D721Med (cell line): ENCODE results near the gene FERMT1.
A peak's percentile ranks its signal among the peaks of the same experiment; 100 is the strongest.

Experiments used
- DNase-seq: peaks from one replicate; pipeline ENCODE4 v3.0.0; 2011; ENCODE audit warnings: low spot score; ENCODE audit not compliant: insufficient read length
- FAIRE-seq: peaks from 2 replicates; lab custom pipeline; 2011; peaks lifted over from hg19 to GRCh38; lab: Jason Lieb, UNC
- TF ChIP-seq, protein P1 (sequence below): IDR thresholded peaks from 2 replicates; pipeline ENCODE4 v1.5.1; 2012; ENCODE audit warnings: mild to moderate bottlenecking, control low read depth; ENCODE audit not compliant: insufficient read depth; ENCODE audit errors: missing control alignments

Gene FERMT1

DNA sequence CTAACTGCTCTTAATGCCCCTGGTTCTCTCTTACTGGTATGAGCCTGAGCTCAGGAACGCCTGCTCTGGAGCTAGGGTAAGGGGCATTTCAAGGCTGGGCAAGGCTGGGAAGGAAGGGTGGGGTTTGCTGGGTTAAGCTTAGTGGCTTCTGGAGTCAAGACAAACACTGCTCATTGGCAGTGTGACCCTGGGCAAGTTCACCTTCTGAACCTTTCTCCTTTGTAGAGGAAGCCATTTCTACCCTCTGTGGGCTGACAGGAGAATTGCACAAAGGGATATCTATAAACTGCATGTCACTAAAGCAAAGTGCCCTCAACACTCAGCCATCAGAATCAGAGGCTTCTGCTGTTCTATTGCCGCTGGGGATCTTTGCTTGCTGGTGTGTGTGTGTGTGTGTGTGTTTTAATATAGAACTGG is 48.7 kb downstream of the FERMT1 start:
- TF ChIP-seq, protein P1, sequence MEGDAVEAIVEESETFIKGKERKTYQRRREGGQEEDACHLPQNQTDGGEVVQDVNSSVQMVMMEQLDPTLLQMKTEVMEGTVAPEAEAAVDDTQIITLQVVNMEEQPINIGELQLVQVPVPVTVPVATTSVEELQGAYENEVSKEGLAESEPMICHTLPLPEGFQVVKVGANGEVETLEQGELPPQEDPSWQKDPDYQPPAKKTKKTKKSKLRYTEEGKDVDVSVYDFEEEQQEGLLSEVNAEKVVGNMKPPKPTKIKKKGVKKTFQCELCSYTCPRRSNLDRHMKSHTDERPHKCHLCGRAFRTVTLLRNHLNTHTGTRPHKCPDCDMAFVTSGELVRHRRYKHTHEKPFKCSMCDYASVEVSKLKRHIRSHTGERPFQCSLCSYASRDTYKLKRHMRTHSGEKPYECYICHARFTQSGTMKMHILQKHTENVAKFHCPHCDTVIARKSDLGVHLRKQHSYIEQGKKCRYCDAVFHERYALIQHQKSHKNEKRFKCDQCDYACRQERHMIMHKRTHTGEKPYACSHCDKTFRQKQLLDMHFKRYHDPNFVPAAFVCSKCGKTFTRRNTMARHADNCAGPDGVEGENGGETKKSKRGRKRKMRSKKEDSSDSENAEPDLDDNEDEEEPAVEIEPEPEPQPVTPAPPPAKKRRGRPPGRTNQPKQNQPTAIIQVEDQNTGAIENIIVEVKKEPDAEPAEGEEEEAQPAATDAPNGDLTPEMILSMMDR, result peak; percentile 1
- FAIRE-seq, result no peak
- DNase-seq, result no peak

DNA sequence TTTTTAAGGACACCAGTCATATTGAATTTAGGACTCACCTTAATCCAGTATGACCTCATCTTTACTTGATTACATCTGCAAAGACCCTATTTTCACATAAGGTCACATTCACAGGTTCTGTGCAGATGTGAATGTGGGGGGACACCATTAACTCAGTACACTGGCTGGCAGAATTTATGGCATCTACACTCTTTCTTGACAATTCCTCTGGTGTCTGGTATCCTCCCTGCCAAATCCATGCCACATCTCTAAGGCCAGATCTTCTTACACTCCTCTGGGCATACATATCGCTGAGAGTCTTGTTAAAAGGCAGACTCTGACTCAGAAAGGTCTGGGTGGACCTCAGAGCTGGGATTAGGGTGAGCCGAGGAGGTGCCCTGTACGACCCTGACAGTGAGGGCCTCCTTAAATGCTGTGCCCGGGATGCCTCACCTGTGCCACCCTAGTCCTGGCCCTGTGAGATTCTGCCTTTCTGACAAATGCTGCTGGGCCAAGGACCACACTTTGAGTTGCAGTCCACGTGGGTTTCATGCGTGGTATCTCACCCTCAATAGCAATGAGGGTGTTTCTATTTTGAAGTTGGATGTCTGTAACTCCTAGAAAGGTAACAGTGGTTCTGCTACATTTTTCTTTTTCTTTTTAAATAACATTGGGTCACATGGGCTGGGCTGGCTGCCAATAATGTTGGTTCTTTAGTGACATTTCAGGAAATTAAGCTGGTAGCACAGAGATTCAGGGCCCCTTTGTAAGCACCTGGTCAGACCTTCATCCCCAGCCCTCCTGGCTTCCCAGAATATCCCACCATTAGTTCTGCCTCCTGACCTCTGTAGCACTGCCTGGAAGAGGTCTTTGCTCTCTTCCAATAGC is 51.8 kb downstream of the FERMT1 start:
- no peak for DNase-seq
- no peak for FAIRE-seq
- TF ChIP-seq, protein P1, result no peak

DNA sequence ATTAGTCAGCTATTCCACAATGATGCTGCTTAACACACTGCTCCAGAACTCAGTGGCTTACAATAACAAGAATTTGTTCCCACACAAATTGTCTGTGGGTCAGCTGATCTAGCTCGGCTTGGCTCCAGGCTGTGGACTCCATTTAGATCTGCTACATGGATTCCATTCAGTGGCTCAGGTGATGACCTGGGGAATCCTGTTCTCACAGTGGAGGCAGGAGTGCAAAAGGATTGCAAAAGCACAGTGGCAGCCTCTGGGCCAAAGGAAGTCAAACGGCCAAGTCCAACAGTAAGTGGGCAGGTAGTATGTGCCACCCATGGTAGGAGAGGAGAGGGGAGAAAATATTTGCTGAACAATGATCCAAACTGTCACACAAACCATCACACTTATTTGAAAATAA is 53.2 kb downstream of the FERMT1 start:
- no peak for FAIRE-seq

DNA sequence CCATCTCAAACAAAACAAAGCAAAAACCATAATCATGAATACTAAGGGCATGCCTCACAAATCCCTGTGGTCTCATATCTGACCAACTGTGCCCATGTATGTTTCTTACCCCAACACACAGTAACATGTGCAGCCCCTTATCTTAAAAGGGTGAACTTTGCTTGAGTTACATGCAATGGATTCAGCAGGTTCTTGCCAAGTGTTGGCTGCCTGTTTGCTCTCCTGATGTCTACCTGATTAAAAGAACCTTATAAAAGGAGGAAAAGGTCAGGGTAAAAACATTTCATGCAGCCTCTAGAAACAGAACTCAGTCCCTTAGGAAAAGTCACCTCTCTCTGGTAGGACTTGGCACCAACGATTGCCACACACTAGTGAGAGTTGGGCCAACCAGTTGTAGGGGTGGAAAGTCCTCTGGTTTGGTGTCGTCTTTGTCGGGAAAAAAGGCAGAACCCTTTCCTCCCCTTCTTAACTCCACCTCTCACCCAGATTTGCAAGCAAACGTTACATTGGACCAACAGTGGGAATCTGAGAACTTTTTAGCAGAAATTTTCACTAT is 55.0 kb downstream of the FERMT1 start:
- FAIRE-seq (no peak), DNase-seq (no peak)
- TF ChIP-seq, protein P1, result no peak

More for the DNA sequence above, 53.2 kb downstream of the FERMT1 start:
- DNase-seq, result no peak
- TF ChIP-seq, protein P1, result no peak

DNA sequence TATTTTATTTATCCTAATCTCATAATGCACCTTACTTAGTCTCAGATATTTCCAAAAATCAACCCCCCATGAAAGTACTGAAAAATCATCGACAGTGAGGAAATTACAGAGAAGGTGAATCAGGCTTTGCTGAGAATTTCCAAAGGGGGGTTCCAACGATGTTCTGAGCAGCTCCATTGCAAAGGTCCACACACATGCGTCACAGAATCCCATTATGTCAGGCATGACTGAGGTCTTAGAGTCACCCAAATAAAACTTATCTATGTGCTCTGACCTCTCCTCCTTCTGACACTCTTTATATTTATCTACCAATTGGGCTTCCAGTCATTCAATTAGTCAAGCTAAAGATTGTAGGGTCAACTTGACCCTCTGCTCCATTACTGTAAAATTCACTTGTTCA is 56.2 kb downstream of the FERMT1 start:
- no peak for FAIRE-seq
- no peak for DNase-seq
- TF ChIP-seq, protein P1, result no peak

DNA sequence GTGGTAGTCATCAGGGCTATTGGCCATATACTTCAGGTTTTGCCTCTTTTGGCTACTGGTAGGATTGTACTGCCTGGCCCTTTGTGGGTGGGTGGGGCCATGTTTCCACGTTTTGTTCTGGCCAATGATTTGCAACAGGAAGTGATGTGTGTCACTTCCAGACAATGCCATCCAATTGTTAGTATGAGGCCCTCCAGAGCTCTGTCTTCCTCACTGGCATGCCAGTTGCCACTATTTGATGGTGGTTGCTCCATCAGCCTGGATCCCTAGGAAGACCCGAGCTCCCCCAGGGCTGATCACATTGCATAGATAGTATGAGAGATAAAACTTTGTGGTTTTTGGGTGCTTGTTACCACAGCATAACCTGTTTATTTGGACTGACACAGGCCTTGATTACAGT is 61.3 kb downstream of the FERMT1 start:
- FAIRE-seq, result no peak
- DNase-seq, result no peak
- TF ChIP-seq, protein P1, result no peak

DNA sequence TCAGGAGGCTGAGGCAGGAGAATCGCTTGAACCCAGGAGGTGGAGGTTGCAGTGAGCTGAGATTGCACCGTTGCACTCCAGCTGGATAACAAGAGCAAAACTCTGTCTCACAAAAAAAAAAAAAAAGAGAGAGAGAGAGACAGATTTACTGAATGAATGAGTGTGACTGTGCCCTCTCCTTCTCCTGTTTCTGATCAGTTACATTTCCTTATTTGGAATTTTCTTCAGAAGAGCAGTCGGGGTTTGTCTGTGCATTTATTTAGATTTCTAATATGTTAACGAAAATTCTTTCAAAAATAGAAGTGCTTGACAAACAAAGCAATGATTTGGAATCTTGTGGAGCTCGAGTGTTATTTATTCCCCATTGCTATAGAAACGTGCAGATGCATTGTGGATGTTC is 62.6 kb downstream of the FERMT1 start:
- TF ChIP-seq, protein P1, result no peak
- no peak for FAIRE-seq

More for the DNA sequence above, 62.6 kb downstream of the FERMT1 start:
- no peak for DNase-seq
